ENCODE measurements around the gene SPDYC. TPM values are rescaled to one million over a fixed set of nuclear protein-coding genes. Genes with fewer than 3 reads are reported as not detected.

The SPDYC gene
- total RNA-seq, 1 experiment from 2014 or later: not detected

DNA sequence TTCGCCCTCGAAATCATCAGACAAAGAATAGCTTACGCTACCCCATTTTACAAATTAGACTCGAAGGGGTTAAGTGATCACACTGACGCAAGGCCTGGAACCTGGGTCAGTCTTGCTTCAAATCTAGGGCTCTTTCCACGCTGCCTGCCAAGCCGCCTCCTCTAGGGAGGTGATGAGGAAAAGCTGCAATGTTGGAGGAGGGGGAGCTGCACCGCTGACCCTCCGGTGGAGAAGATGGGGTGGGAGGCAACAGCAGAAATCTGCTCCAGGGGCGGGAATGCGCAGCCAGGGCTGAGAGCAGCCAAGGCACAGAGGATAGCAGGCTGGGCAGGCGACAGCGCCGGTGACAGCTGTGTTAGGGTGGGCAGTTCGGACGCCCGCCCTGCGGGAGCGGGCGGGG, 36.3 kb upstream of the SPDYC start:
- Mint-ChIP-seq H3K27ac (ENCODE audit: unreplicated experiment) (peak overlapping the region; percentile 100), H3K36me3 (ENCODE audit: insufficient read depth, unreplicated experiment) (peaks cover 49% of the 10 kb centered on the region), H3K27me3 (ENCODE audit: insufficient read depth, unreplicated experiment) (no peaks in the 10 kb centered on the region), H3K4me1 (ENCODE audit: low read depth, unreplicated experiment) (peaks cover 8% of the 10 kb centered on the region), H3K9me3 (ENCODE audit: unreplicated experiment) (no peaks in the 10 kb centered on the region), H3K4me3 (ENCODE audit: unreplicated experiment) (peak overlapping the region; percentile 93)
- H3K36me3 ChIP-seq (ENCODE audit: control insufficient read depth, insufficient read depth, low read length): peaks cover 7% of the 10 kb centered on the region
- H3K9me3 ChIP-seq: no peaks in the 10 kb centered on the region
- intact Hi-C loops (cut with micrococcal nuclease; ENCODE audit: unreplicated experiment): no loop called here
- ChIA-PET CTCF (interaction anchor here (0.6 to 2.5 kb wide), 2 partner anchors 12 to 394 kb away, joined by 5 to 11 read pairs; partner anchors contain the start of genes FAU and MRPL49), POLR2A (interaction anchor here (2.7 kb wide), 1 partner anchor 12 kb away, joined by 48 read pairs; the partner anchor contains the start of genes FAU and MRPL49)
- TF ChIP-seq CTCF (IDR thresholded peaks at IDR 0.05; ENCODE audit: insufficient read depth in 1 of 2, low read depth in 1 of 2, low read length in 1 of 2, severe bottlenecking in 1 of 2, unreplicated experiment in 1 of 2): no peak
- BruUV-seq (replicated peaks): TSS peak; percentile 42
- H3K4me3 ChIP-seq (ENCODE audit: low read depth, low read length): peak overlapping the region; percentile 99
- H3K27me3 ChIP-seq (replicated peaks; ENCODE audit: control insufficient read depth, insufficient read depth, low read length): no peaks in the 10 kb centered on the region
- DNase-seq: no peak
- 0 out of 2 replicates have a peak, but pooled peaks cover 5% of the 10 kb centered on the region for H3K4me1 ChIP-seq

- peak within 1 kb of the TSS; percentile 99 for H3K4me3 ChIP-seq (ENCODE audit: low read depth, low read length)
- BruUV-seq (replicated peaks): no TSS peak
- Mint-ChIP-seq H3K27ac (ENCODE audit: unreplicated experiment) (peak within 1 kb of the TSS; percentile 100), H3K27me3 (ENCODE audit: insufficient read depth, unreplicated experiment) (no peaks in the 10 kb centered on the region), H3K36me3 (ENCODE audit: insufficient read depth, unreplicated experiment) (peaks cover 48% of the 10 kb centered on the region), H3K4me1 (ENCODE audit: low read depth, unreplicated experiment) (peaks cover 8% of the 10 kb centered on the region), H3K9me3 (ENCODE audit: unreplicated experiment) (no peaks in the 10 kb centered on the region), H3K4me3 (ENCODE audit: unreplicated experiment) (peak within 1 kb of the TSS; percentile 93)
- no peak for TF ChIP-seq CTCF (IDR thresholded peaks at IDR 0.05; ENCODE audit: insufficient read depth in 1 of 2, low read depth in 1 of 2, low read length in 1 of 2, severe bottlenecking in 1 of 2, unreplicated experiment in 1 of 2)
- intact Hi-C loops (cut with micrococcal nuclease; ENCODE audit: unreplicated experiment): no loop called here
- peaks cover 7% of the 10 kb centered on the region for H3K36me3 ChIP-seq (ENCODE audit: control insufficient read depth, insufficient read depth, low read length)
- H3K4me1 ChIP-seq: 0 out of 2 replicates have a peak, but pooled peaks cover 5% of the 10 kb centered on the region
- no peaks in the 10 kb centered on the region for H3K9me3 ChIP-seq
- no peaks in the 10 kb centered on the region for H3K27me3 ChIP-seq (replicated peaks; ENCODE audit: control insufficient read depth, insufficient read depth, low read length)
- CTCF ChIA-PET: interaction anchor here (0.8 to 2.5 kb wide), 11 partner anchors 12 to 212 kb away, joined by 3 to 22 read pairs (median 5); partner anchors contain the start of genes ARL2, CAPN1, FAU and MRPL49
- POLR2A ChIA-PET: interaction anchor here (0.5 to 2.7 kb wide), 15 partner anchors 12 to 949 kb away, joined by 3 to 48 read pairs (median 4); partner anchors contain the start of genes CAPN1, FAU, MRPL49 and POLA2
- peak; percentile 91 to 92 for DNase-seq
Observed at GRCh38 chr11:65134240-65134951, 35.6 kb upstream of the SPDYC start, which contains the start of gene SYVN1. TSS of gene SYVN1 (minus strand) at chr11:65134519. CDS start at chr11:65133601, 918 bp downstream.

DNA sequence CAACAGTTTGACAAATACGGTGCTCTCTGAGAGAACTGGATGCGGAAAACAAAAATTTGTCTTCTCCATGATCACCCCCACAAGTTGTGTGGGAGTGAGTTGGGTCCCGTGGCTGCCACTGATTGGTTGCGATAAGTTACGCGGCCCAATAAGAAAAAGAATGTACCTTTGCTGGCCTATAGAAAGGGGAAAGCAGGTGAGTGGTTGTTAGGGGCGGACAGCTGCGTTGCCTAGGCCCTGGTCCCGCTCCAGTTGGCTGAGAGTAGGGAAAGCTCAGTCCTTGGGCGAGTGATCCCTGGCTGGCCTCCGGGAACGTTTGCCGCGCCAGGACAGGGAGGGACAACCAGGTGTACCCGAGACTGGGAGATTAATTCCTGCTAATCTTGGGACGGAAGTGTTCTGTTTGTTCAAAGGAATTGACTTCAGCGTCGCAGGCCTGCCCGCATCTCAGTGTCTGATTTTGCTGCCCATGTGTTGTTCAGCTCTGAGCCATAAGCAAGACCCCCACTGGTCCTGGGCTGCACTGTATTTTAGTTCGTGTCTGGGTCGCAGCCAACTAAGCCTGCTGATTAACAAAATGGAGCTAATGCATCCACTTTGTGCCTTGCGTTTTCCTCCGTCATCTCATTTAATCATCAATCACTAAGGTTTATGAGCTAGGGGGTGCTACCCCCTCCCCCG, 34.9 kb upstream of the SPDYC start:
- H3K36me3 ChIP-seq (ENCODE audit: control insufficient read depth, insufficient read depth, low read length): peaks cover 7% of the 10 kb centered on the region
- Mint-ChIP-seq H3K27ac (ENCODE audit: unreplicated experiment) (peak overlapping the region; percentile 100), H3K4me3 (ENCODE audit: unreplicated experiment) (peak overlapping the region; percentile 93), H3K36me3 (ENCODE audit: insufficient read depth, unreplicated experiment) (peaks cover 42% of the 10 kb centered on the region), H3K27me3 (ENCODE audit: insufficient read depth, unreplicated experiment) (no peaks in the 10 kb centered on the region), H3K4me1 (ENCODE audit: low read depth, unreplicated experiment) (peaks cover 8% of the 10 kb centered on the region), H3K9me3 (ENCODE audit: unreplicated experiment) (no peaks in the 10 kb centered on the region)
- DNase-seq: peak; percentile 94 to 96
- CTCF ChIA-PET: interaction anchor here (0.8 to 2.5 kb wide), 12 partner anchors 12 to 213 kb away, joined by 3 to 22 read pairs (median 5); partner anchors contain the start of genes ARL2, CAPN1, FAU and MRPL49
- TF ChIP-seq CTCF (IDR thresholded peaks at IDR 0.05; ENCODE audit: insufficient read depth in 1 of 2, low read depth in 1 of 2, low read length in 1 of 2, severe bottlenecking in 1 of 2, unreplicated experiment in 1 of 2): no peak
- POLR2A ChIA-PET: interaction anchor here (0.5 to 2.7 kb wide), 20 partner anchors 10 to 949 kb away, joined by 3 to 48 read pairs (median 4); partner anchors contain the start of genes CAPN1, FAU, MRPL49 and POLA2
- H3K4me3 ChIP-seq (ENCODE audit: low read depth, low read length): peak overlapping the region; percentile 99
- H3K9me3 ChIP-seq: no peaks in the 10 kb centered on the region
- 0 out of 2 replicates have a peak, but pooled peaks cover 5% of the 10 kb centered on the region for H3K4me1 ChIP-seq
- H3K27me3 ChIP-seq (replicated peaks; ENCODE audit: control insufficient read depth, insufficient read depth, low read length): no peaks in the 10 kb centered on the region
- TSS peak; percentile 75 for BruUV-seq (replicated peaks)
- intact Hi-C loops (cut with micrococcal nuclease; ENCODE audit: unreplicated experiment): loop anchor here (1.0 kb wide), 1 partner anchor 46 kb away; the partner anchor contains the start of gene CAPN1

Measured in Caco-2 (cell line).